ENCODE measurements around the gene NFIB.

GRCh38 chr9:14097666-14098415 lies 216.1 kb downstream of the NFIB start:
- TF ChIP-seq, protein P1, sequence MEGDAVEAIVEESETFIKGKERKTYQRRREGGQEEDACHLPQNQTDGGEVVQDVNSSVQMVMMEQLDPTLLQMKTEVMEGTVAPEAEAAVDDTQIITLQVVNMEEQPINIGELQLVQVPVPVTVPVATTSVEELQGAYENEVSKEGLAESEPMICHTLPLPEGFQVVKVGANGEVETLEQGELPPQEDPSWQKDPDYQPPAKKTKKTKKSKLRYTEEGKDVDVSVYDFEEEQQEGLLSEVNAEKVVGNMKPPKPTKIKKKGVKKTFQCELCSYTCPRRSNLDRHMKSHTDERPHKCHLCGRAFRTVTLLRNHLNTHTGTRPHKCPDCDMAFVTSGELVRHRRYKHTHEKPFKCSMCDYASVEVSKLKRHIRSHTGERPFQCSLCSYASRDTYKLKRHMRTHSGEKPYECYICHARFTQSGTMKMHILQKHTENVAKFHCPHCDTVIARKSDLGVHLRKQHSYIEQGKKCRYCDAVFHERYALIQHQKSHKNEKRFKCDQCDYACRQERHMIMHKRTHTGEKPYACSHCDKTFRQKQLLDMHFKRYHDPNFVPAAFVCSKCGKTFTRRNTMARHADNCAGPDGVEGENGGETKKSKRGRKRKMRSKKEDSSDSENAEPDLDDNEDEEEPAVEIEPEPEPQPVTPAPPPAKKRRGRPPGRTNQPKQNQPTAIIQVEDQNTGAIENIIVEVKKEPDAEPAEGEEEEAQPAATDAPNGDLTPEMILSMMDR (IDR thresholded peaks at IDR 0.05): no peak
- TF ChIP-seq EZH2 (IDR thresholded peaks at IDR 0.05): no peak
